SU-DHL-6 (cell line): Measurements from ENCODE around the gene VWA8.

Experiments used
- H2AFZ ChIP-seq: fragments of 200-600 bp; sonication (generic); 2 replicates; pipeline ENCODE4 v1.6.1; 2014; ENCODE audit warnings: low read depth, mild to moderate bottlenecking, moderate library complexity, mixed read lengths, antibody characterized with exemption, low read length; ENCODE audit not compliant: severe bottlenecking
- H3F3A ChIP-seq: fragments of 200-600 bp; shearing (Covaris generic); 2 replicates; pipeline ENCODE4 v1.6.0; 2016; ENCODE audit warnings: antibody characterized with exemption, mild to moderate bottlenecking; ENCODE audit not compliant: insufficient read depth
- H3K27ac ChIP-seq: fragments of 200-600 bp; sonication (generic); 2 replicates; pipeline ENCODE4 v1.5.1; 2016; ENCODE audit warnings: low read depth, mild to moderate bottlenecking, low read length, moderate library complexity, mixed read lengths
- H3K27me3 ChIP-seq: fragments of 200-600 bp; sonication (generic), shearing (Covaris generic); 2 replicates; pipeline ENCODE4 v1.6.0; 2014; ENCODE audit warnings: mild to moderate bottlenecking, low read length
- H3K36me3 ChIP-seq: fragments of 200-600 bp; sonication (generic); 2 replicates; pipeline ENCODE4 v1.6.1; 2014; ENCODE audit warnings: mild to moderate bottlenecking, low read length, mixed read lengths
- H3K4me2 ChIP-seq: fragments of 300-600, 200-600 bp; shearing (Covaris generic), sonication (generic); 2 replicates; pipeline ENCODE4 v1.6.0; 2014; ENCODE audit warnings: low read length, low read depth, mild to moderate bottlenecking; ENCODE audit not compliant: poor library complexity, severe bottlenecking
- H3K4me3 ChIP-seq: fragments of 200-600 bp; sonication (generic); 2 replicates; pipeline ENCODE4 v1.5.1; 2014; ENCODE audit warnings: antibody characterized with exemption, low read length, mild to moderate bottlenecking, mixed read lengths; ENCODE audit not compliant: insufficient read depth, poor library complexity, severe bottlenecking
- H3K79me2 ChIP-seq: fragments of 200-600 bp; sonication (generic); 2 replicates; pipeline ENCODE4 v1.6.1; 2014; ENCODE audit warnings: mild to moderate bottlenecking, low read length, moderate library complexity; ENCODE audit not compliant: insufficient read depth
- H3K9ac ChIP-seq: fragments of 200-600 bp; sonication (generic); 2 replicates; pipeline ENCODE4 v1.7.0; 2014; ENCODE audit warnings: mild to moderate bottlenecking, low read length
- H3K9me2 ChIP-seq: fragments of 200-600 bp; sonication (generic); replicated peaks from 2 replicates; pipeline ENCODE4 v1.6.1; 2014; ENCODE audit warnings: low read length; ENCODE audit not compliant: insufficient read depth
- H3K9me3 ChIP-seq: fragments of 200-600 bp; sonication (generic); 2 replicates; pipeline ENCODE4 v1.6.1; 2014; ENCODE audit warnings: low read length, mixed read lengths; ENCODE audit not compliant: insufficient read depth
- H4K20me1 ChIP-seq: fragments of 200-600 bp; sonication (generic); 2 replicates; pipeline ENCODE4 v1.6.1; 2014; ENCODE audit warnings: low read depth, mild to moderate bottlenecking, antibody characterized with exemption, low read length, moderate library complexity, mixed read lengths
- EZH2phosphoT487 ChIP-seq: fragments of 200-600 bp; sonication (generic), shearing (Covaris generic); conservative IDR thresholded peaks from 2 replicates; pipeline ENCODE4 v1.6.1; 2018; ENCODE audit warnings: mild to moderate bottlenecking, antibody characterized with exemption, low read length, moderate library complexity, mixed read lengths
- TF ChIP-seq, protein P1 (sequence below): fragments of 200-600 bp; sonication (generic); IDR thresholded peaks from one replicate; pipeline ENCODE4 v1.5.1; 2017; ENCODE audit warnings: antibody characterized with exemption, mild to moderate bottlenecking, low read length, moderate library complexity; ENCODE audit not compliant: insufficient read depth, poor library complexity, severe bottlenecking

The VWA8 gene

DNA sequence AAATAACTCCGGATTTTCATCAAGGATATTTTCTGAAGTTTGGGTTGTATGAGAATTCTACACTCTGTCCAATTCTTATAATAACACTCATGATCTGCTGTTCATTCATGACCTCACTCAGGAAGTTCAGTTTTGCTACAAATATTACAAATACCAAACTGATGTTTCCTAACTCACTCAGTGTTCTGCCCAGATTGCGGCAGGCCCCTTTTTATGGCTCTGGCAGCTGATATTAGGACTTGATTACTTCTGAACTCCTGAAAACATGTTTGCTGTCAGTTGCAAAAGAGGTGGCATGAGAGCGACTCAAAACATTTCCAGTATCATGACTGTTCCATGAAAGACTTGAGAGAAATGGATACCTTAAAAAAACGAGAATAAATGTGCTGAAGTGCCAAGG is 315.6 kb downstream of the VWA8 start:
- Histone ChIP-seq H2AFZ (no peak overlapping the region), H3K4me2 (no peak overlapping the region), H3K79me2 (no peaks in the 10 kb centered on the region), H3K9me3 (no peaks in the 10 kb centered on the region), H3F3A (0 out of 2 replicates have a peak, but pooled peaks cover 4% of the 10 kb centered on the region), H3K9me2 (no peaks in the 10 kb centered on the region), H4K20me1 (no peaks in the 10 kb centered on the region), H3K27me3 (no peaks in the 10 kb centered on the region), H3K27ac (no peak overlapping the region), H3K4me3 (no peak overlapping the region), H3K9ac (no peak overlapping the region), H3K36me3 (no peaks in the 10 kb centered on the region)
- TF ChIP-seq, protein P1, sequence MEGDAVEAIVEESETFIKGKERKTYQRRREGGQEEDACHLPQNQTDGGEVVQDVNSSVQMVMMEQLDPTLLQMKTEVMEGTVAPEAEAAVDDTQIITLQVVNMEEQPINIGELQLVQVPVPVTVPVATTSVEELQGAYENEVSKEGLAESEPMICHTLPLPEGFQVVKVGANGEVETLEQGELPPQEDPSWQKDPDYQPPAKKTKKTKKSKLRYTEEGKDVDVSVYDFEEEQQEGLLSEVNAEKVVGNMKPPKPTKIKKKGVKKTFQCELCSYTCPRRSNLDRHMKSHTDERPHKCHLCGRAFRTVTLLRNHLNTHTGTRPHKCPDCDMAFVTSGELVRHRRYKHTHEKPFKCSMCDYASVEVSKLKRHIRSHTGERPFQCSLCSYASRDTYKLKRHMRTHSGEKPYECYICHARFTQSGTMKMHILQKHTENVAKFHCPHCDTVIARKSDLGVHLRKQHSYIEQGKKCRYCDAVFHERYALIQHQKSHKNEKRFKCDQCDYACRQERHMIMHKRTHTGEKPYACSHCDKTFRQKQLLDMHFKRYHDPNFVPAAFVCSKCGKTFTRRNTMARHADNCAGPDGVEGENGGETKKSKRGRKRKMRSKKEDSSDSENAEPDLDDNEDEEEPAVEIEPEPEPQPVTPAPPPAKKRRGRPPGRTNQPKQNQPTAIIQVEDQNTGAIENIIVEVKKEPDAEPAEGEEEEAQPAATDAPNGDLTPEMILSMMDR: no peak
- no peak for TF ChIP-seq EZH2phosphoT487

DNA sequence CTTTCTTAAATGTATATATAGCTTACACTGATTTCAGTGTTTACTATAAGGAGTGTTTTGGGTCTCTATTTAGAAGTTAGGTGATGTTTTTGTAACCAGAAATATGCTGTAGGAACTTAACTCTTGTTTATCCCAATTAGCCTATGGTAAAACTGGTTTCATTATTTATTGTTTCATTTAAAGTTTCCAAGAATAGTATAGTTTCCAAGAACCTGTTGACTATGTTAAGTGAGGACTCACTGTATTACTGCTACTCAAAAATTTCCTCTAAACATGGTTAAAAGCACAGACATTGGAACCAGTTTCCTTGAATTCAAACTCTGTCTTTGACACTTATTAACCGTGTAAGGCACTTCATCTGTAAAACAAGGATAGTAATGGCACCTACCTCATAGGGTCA is 316.2 kb downstream of the VWA8 start:
- TF ChIP-seq EZH2phosphoT487: no peak
- TF ChIP-seq, protein P1: no peak
- Histone ChIP-seq H3K27me3 (no peaks in the 10 kb centered on the region), H4K20me1 (no peaks in the 10 kb centered on the region), H3F3A (0 out of 2 replicates have a peak, but pooled peaks cover 4% of the 10 kb centered on the region), H3K79me2 (no peaks in the 10 kb centered on the region), H3K4me3 (no peak overlapping the region), H3K9me2 (no peaks in the 10 kb centered on the region), H3K27ac (no peak overlapping the region), H3K36me3 (no peaks in the 10 kb centered on the region), H3K4me2 (no peak overlapping the region), H3K9me3 (no peaks in the 10 kb centered on the region), H2AFZ (no peak overlapping the region), H3K9ac (no peak overlapping the region)

DNA sequence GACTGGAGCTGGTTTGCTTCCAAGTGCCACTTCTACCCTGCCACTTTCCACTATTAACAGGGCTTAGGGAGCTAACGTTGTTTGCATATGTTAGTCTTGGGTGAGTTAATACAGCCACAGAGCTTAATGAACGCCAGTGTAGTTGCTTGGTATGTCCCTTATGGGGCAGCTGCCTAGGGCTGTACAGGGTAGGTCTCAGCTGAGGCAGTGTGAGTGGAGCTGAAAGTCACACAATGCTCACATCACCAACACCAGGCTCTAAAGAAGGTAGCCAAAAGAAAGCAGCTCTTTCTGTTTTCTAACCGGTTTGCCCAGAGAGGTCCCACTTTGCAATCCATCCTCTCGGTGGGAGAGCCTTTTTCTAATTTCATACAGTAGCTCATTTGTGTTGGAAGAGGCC is 317.4 kb downstream of the VWA8 start:
- no peak overlapping the region for H3K9ac ChIP-seq
- no peak overlapping the region for H3K4me2 ChIP-seq
- H2AFZ ChIP-seq: no peak overlapping the region
- no peaks in the 10 kb centered on the region for H4K20me1 ChIP-seq
- no peaks in the 10 kb centered on the region for H3K9me2 ChIP-seq
- no peaks in the 10 kb centered on the region for H3K79me2 ChIP-seq
- no peaks in the 10 kb centered on the region for H3K9me3 ChIP-seq
- no peak overlapping the region for H3K27ac ChIP-seq
- no peaks in the 10 kb centered on the region for H3K36me3 ChIP-seq
- H3K4me3 ChIP-seq: no peak overlapping the region
- no peaks in the 10 kb centered on the region for H3K27me3 ChIP-seq
- TF ChIP-seq, protein P1: no peak
- no peak for TF ChIP-seq EZH2phosphoT487
- H3F3A ChIP-seq: 0 out of 2 replicates have a peak, but pooled peaks cover 4% of the 10 kb centered on the region
